H1 (cell line): Measurements from ENCODE around the gene GIPC1. TPM values are rescaled to one million over a fixed set of nuclear protein-coding genes. Genes with fewer than 3 reads are reported as not detected.

Experiments
- CTCF ChIA-PET: fragments of 300-600 bp; sonication (Branson Sonifier 250); formaldehyde crosslinking; loops from one replicate; lab custom pipeline; 2021; ENCODE audit not compliant: partially characterized antibody; lab: Charles Lee
- POLR2A ChIA-PET: fragments of 300-600 bp; sonication (Branson Sonifier 250); formaldehyde crosslinking; loops from one replicate; lab custom pipeline; 2021; ENCODE audit warnings: inconsistent platforms; ENCODE audit not compliant: partially characterized antibody; lab: Charles Lee
- DNase-seq, 2 experiments: peaks; one replicate each; pipeline versions ENCODE4 v3.0.0 to v3.0.0-alpha.2; 2010 to 2022; ENCODE audit warnings: low spot score in 2 of 2, low read depth in 1 of 2, mixed read lengths in 1 of 2
- FAIRE-seq: peaks from 2 replicates; lab custom pipeline; 2011; peaks lifted over from hg19 to GRCh38; lab: Jason Lieb, UNC
- H2AFZ ChIP-seq: 2 replicates; pipeline ENCODE4 v1.8.1; 2012; ENCODE audit warnings: low read length, inconsistent platforms
- H2AK5ac ChIP-seq: 2 replicates; pipeline ENCODE4 v1.6.1; 2013; ENCODE audit warnings: low read depth, low read length
- H2BK120ac ChIP-seq: replicated peaks from 2 replicates; pipeline ENCODE3; 2013; ENCODE audit warnings: low read depth, low read length, inconsistent platforms
- H2BK12ac ChIP-seq: 2 replicates; pipeline ENCODE4 v1.6.1; 2013; ENCODE audit warnings: low read depth, low read length
- H2BK15ac ChIP-seq: 2 replicates; pipeline ENCODE4 v1.6.1; 2013; ENCODE audit warnings: low read length
- H2BK20ac ChIP-seq: 2 replicates; pipeline ENCODE4 v1.6.1; 2013; ENCODE audit warnings: low read length
- H2BK5ac ChIP-seq: 2 replicates; pipeline ENCODE4 v1.6.1; 2013; ENCODE audit warnings: low read depth, low read length
- H3K14ac ChIP-seq: 2 replicates; pipeline ENCODE4 v1.6.1; 2013; ENCODE audit warnings: inconsistent platforms; ENCODE audit not compliant: insufficient read length
- H3K18ac ChIP-seq: 2 replicates; pipeline ENCODE4 v1.6.1; 2013; ENCODE audit warnings: low read length; ENCODE audit errors: extremely low read depth
- H3K23ac ChIP-seq: 2 replicates; pipeline ENCODE4 v1.6.1; 2013; ENCODE audit warnings: inconsistent platforms; ENCODE audit not compliant: insufficient read length
- H3K23me2 ChIP-seq: 2 replicates; pipeline ENCODE4 v1.6.1; 2013; ENCODE audit warnings: low read depth, low read length
- H3K27ac ChIP-seq: 2 replicates; pipeline ENCODE4 v1.6.1; 2011; ENCODE audit warnings: low read depth, low read length, inconsistent platforms
- H3K27me3 ChIP-seq, 4 experiments: replicated peaks in 1 of 4; 1 replicate in 1 of 4; 2 replicates in 3 of 4; pipeline versions ENCODE4 v1.6.1 to v1.8.1; 2011 to 2013; ENCODE audit warnings: low read length in 3 of 4, mild to moderate bottlenecking in 3 of 4, inconsistent platforms in 2 of 4, mixed read lengths in 2 of 4, moderate library complexity in 1 of 4; ENCODE audit not compliant: control insufficient read depth in 3 of 4, insufficient read depth in 3 of 4; ENCODE audit errors: extremely low read depth in 1 of 4
- H3K36me3 ChIP-seq, 4 experiments: 2 replicates each; pipeline versions ENCODE4 v1.6.1 to v1.8.1; 2011 to 2013; ENCODE audit warnings: mild to moderate bottlenecking in 4 of 4, low read length in 3 of 4, moderate library complexity in 2 of 4, control low read depth in 1 of 4, inconsistent platforms in 1 of 4; ENCODE audit not compliant: insufficient read depth in 4 of 4, control insufficient read depth in 2 of 4
- H3K4ac ChIP-seq: replicated peaks from 2 replicates; pipeline ENCODE3; 2013; ENCODE audit warnings: low read length, low read depth, mixed read lengths, inconsistent platforms; ENCODE audit not compliant: insufficient read length
- H3K4me1 ChIP-seq, 4 experiments: replicated peaks in 1 of 4; 1 replicate in 1 of 4; 2 replicates in 3 of 4; pipeline versions ENCODE4 v1.6.1 to v1.8.1; 2011 to 2013; ENCODE audit warnings: low read length in 3 of 4, inconsistent platforms in 2 of 4, mixed read lengths in 1 of 4; ENCODE audit not compliant: insufficient read depth in 4 of 4, control insufficient read depth in 3 of 4
- H3K4me2 ChIP-seq, 2 experiments: 2 replicates each; pipeline versions ENCODE4 v1.6.1 to v1.8.1; 2011 to 2013; ENCODE audit warnings: low read depth in 2 of 2, low read length in 2 of 2, control low read depth in 1 of 2, inconsistent platforms in 1 of 2, mild to moderate bottlenecking in 1 of 2; ENCODE audit not compliant: insufficient read depth in 1 of 2
- H3K4me3 ChIP-seq, 4 experiments: fragments of 200-600, 300-600 bp in 1 of 4; sonication (generic), shearing (Covaris generic), sonication (Bioruptor Twin) in 1 of 4; 2 replicates each; pipeline versions ENCODE4 v1.5.1 to v1.8.1; 2011 to 2016; ENCODE audit warnings: low read length in 4 of 4, low read depth in 3 of 4, control low read depth in 2 of 4, inconsistent platforms in 2 of 4, mild to moderate bottlenecking in 2 of 4, mixed read lengths in 1 of 4, moderate library complexity in 1 of 4; ENCODE audit not compliant: insufficient read depth in 2 of 4; ENCODE audit errors: extremely low read depth in 1 of 4
- H3K56ac ChIP-seq: replicated peaks from 2 replicates; pipeline ENCODE3; 2013; ENCODE audit warnings: low read depth, mild to moderate bottlenecking, mixed read lengths, low read length, inconsistent platforms; ENCODE audit not compliant: insufficient read length
- H3K79me1 ChIP-seq: 2 replicates; pipeline ENCODE4 v1.6.1; 2013; ENCODE audit warnings: low read depth, low read length, control low read depth
- H3K79me2 ChIP-seq, 2 experiments: 2 replicates each; pipeline versions ENCODE4 v1.6.1 to v1.8.1; 2012 to 2013; ENCODE audit warnings: low read length in 2 of 2, mild to moderate bottlenecking in 2 of 2, inconsistent platforms in 1 of 2; ENCODE audit not compliant: insufficient read depth in 2 of 2, control insufficient read depth in 1 of 2
- H3K9ac ChIP-seq, 4 experiments: replicated peaks in 1 of 4; 1 replicate in 1 of 4; 2 replicates in 3 of 4; pipeline versions ENCODE4 v1.6.1 to v1.8.1; 2011 to 2013; ENCODE audit warnings: low read depth in 3 of 4, low read length in 3 of 4, control low read depth in 2 of 4, mild to moderate bottlenecking in 2 of 4, moderate library complexity in 2 of 4, inconsistent platforms in 1 of 4; ENCODE audit errors: extremely low read depth in 1 of 4
- H3K9me3 ChIP-seq, 2 experiments: 2 replicates each; pipeline versions ENCODE4 v1.6.1 to v1.8.1; 2012 to 2013; ENCODE audit warnings: mild to moderate bottlenecking in 2 of 2, moderate library complexity in 2 of 2, control low read depth in 1 of 2, inconsistent platforms in 1 of 2, low read depth in 1 of 2, low read length in 1 of 2, mixed read lengths in 1 of 2; ENCODE audit not compliant: insufficient read depth in 2 of 2
- H4K20me1 ChIP-seq, 2 experiments: replicated peaks in 1 of 2; 2 replicates each; pipeline versions ENCODE3 to v1.8.1; 2011 to 2013; ENCODE audit warnings: inconsistent platforms in 2 of 2, low read length in 2 of 2, mild to moderate bottlenecking in 1 of 2; ENCODE audit not compliant: insufficient read depth in 2 of 2, control insufficient read depth in 1 of 2
- H4K5ac ChIP-seq: 2 replicates; pipeline ENCODE4 v1.6.1; 2013; ENCODE audit warnings: low read length, low read depth, mixed read lengths, inconsistent platforms; ENCODE audit not compliant: insufficient read length
- H4K8ac ChIP-seq: 2 replicates; pipeline ENCODE4 v1.8.0; 2013; ENCODE audit warnings: mild to moderate bottlenecking, moderate library complexity, low read length, inconsistent platforms; ENCODE audit not compliant: insufficient read depth; ENCODE audit errors: extremely low read depth
- H4K91ac ChIP-seq: replicated peaks from 2 replicates; pipeline ENCODE3; 2013; ENCODE audit warnings: low read length, mixed read lengths, inconsistent platforms; ENCODE audit not compliant: insufficient read length
- ASH2L ChIP-seq: fragments of 200-600, 300-600 bp; sonication (generic); IDR thresholded peaks from one replicate; pipeline ENCODE4 v1.7.1; 2017; ENCODE audit warnings: low read length
- GABPA ChIP-seq: IDR thresholded peaks from 2 replicates; pipeline ENCODE4 v1.6.1; 2011; ENCODE audit warnings: mild to moderate bottlenecking, low read length, moderate library complexity, borderline replicate concordance; ENCODE audit not compliant: insufficient read depth
- RXRA ChIP-seq: IDR thresholded peaks from 2 replicates; pipeline ENCODE4 v1.6.1; 2011; ENCODE audit warnings: low read depth, mild to moderate bottlenecking, low read length, moderate library complexity; ENCODE audit not compliant: insufficient read depth
- TAF1 ChIP-seq: IDR thresholded peaks from 2 replicates; pipeline ENCODE4 v1.6.1; 2011; ENCODE audit warnings: mild to moderate bottlenecking, low read depth, low read length
- TEAD4 ChIP-seq: IDR thresholded peaks from 2 replicates; pipeline ENCODE4 v1.6.1; 2012; ENCODE audit warnings: low read depth, low read length, inconsistent platforms, mixed read lengths
- WGBS, 2 experiments: shearing (Covaris generic) in 1 of 2; methylation state at CpG; one replicate each; pipeline versions ENCODE4 v1.1.6 to v1.1.7; 2013 to 2015; ENCODE audit warnings: low lambda C conversion rate in 2 of 2, mixed read lengths in 2 of 2, inconsistent platforms in 1 of 2, low coverage in 1 of 2, missing lambda C conversion rate in 1 of 2; ENCODE audit not compliant: insufficient replicate concordance in 2 of 2, insufficient coverage in 1 of 2, insufficient read length in 1 of 2; ENCODE audit errors: extremely low coverage in 1 of 2, missing lambda C conversion rate in 1 of 2; 5-methylcytosine and 5-hydroxymethylcytosine counted together
- polyA plus RNA-seq, 7 experiments: library from polyadenylated mRNA; depleted of rRNA in 3 of 7; stranded (reverse) in 5 of 7; unstranded in 2 of 7; fragments of >200 nt in 5 of 7; fragments of 200-250 nt in 2 of 7; gene quantifications; 1 replicate in 5 of 7; 2 replicates in 1 of 7; 4 replicates in 1 of 7; pipeline versions ENCODE4 v1.2.1 to v1.2.3, GENCODE V29; 2011 to 2013; ENCODE audit warnings: missing spikeins in 2 of 7, mixed read lengths in 2 of 7
- total RNA-seq: library from RNA; stranded (reverse); fragmentation: NEBNext Ultra II Directional; extraction: Animal tissue kit (Norgen Biotek cat#: 25700); gene quantifications from 2 replicates; pipeline ENCODE4 v1.2.1, GENCODE V29; 2021

Gene GIPC1
- total and polyA plus RNA-seq, 2 of the 8 experiments (the other 6 are each of a cell fraction or from before 2014, with no cell fraction given): 65.6 to 72.0 TPM

- no peak overlapping the region for H3K9ac ChIP-seq
- no peak overlapping the region for H4K5ac ChIP-seq
- no peak overlapping the region for H2BK15ac ChIP-seq
- H3K56ac ChIP-seq: no peak overlapping the region
- H3K4me3 ChIP-seq: no peak overlapping the region
- no peak overlapping the region for H4K8ac ChIP-seq
- peaks cover 0 to 42% of the 10 kb centered on the region in 2 experiments; a peak in 2 of 4 replicates for H3K79me2 ChIP-seq
- 88% methylated on average over 9 of the region's 9 CpGs; no CpG with 5 or more reads in 1 of the 2 experiments for WGBS, 2 experiments
- peaks cover 0 to 5% (median 1%) of the 10 kb centered on the region in 4 experiments; a peak in 5 of 7 replicates for H3K4me1 ChIP-seq
- FAIRE-seq (no peak), DNase-seq (no peak)
- ChIA-PET CTCF (interaction anchor here (0.9 to 1.7 kb wide), 5 partner anchors 16 to 41 kb away, joined by 3 to 6 read pairs (median 4); no protein-coding TSS in a partner anchor), POLR2A (interaction anchor here (1.2 kb wide), 1 partner anchor 29 kb away, joined by 3 read pairs; no protein-coding TSS in a partner anchor)
- peaks cover 9 to 24% of the 10 kb centered on the region in 2 experiments for H4K20me1 ChIP-seq
- peak overlapping the region; percentile 15; the same call in 1 of the 2 replicates for H2AK5ac ChIP-seq
- no peak overlapping the region for H3K23ac ChIP-seq
- no peak overlapping the region for H3K4me2 ChIP-seq
- H2BK5ac ChIP-seq: peak overlapping the region; percentile 71
- H3K14ac ChIP-seq: no peak overlapping the region
- no peak overlapping the region for H4K91ac ChIP-seq
- H3K9me3 ChIP-seq: no peaks in the 10 kb centered on the region
- H2BK12ac ChIP-seq: no peak overlapping the region
- no peaks in the 10 kb centered on the region; the same call in 1 of the 2 replicates for H3K23me2 ChIP-seq
- TF ChIP-seq TAF1 (no peak), TEAD4 (no peak), ASH2L (no peak), RXRA (no peak), GABPA (no peak)
- no peak overlapping the region for H2BK20ac ChIP-seq
- H2BK120ac ChIP-seq: no peak overlapping the region
- H3K36me3 ChIP-seq: peaks cover 10 to 27% (median 19%) of the 10 kb centered on the region in 4 experiments; a peak in 7 of 8 replicates
- peaks cover 15% of the 10 kb centered on the region for H3K79me1 ChIP-seq
- H3K4ac ChIP-seq: no peak overlapping the region
- H3K18ac ChIP-seq: no peak overlapping the region
- no peak overlapping the region for H3K27ac ChIP-seq
- H3K27me3 ChIP-seq: no peaks in the 10 kb centered on the region
- H2AFZ ChIP-seq: no peak overlapping the region
Measured at GRCh38 chr19:14439014-14439413, 56.9 kb downstream of the GIPC1 start.
